HepG2 (cell line): ENCODE measurements around the gene PEX5. TPM values are rescaled to one million over a fixed set of nuclear protein-coding genes. Genes with fewer than 3 reads are reported as not detected.

Experiments
- FOSL1 ChIP-seq: sonication (generic); formaldehyde crosslinking; IDR thresholded peaks from 2 replicates; pipeline ENCODE4 v1.9.0; 2021; ENCODE audit warnings: missing genetic modification reagents, borderline replicate concordance
- polyA plus RNA-seq, 8 experiments: library from polyadenylated mRNA; depleted of rRNA in 3 of 8; stranded (reverse) in 7 of 8; unstranded in 1 of 8; fragments of >200 nt; fragmentation: Illumina TruSeq in 4 of 8; extraction: Trizol in 4 of 8; gene quantifications; 2 replicates each; pipeline versions ENCODE4 v1.2.1 to v1.2.3, GENCODE V29; 2011 to 2016; ENCODE audit warnings: low read depth in 4 of 8, missing spikeins in 1 of 8, mixed read lengths in 1 of 8; ENCODE audit not compliant: insufficient read depth in 1 of 8
- total RNA-seq, 5 experiments: library from RNA; depleted of rRNA; stranded (reverse); fragments of >200 nt; fragmentation: Illumina TruSeq; extraction: Trizol; gene quantifications; 2 replicates each; pipeline ENCODE4 v1.2.3, GENCODE V29; 2016; ENCODE audit warnings: low read depth in 1 of 5
- TF ChIP-seq, protein P1 (sequence below), 2 experiments: fragments of 450-650 bp in 1 of 2; sonication (generic) in 1 of 2; formaldehyde crosslinking in 1 of 2; IDR thresholded peaks; 2 replicates each; pipeline versions ENCODE4 v1.6.1 to v1.8.0; 2016 to 2022; ENCODE audit warnings: antibody characterized with exemption in 1 of 2, mild to moderate bottlenecking in 1 of 2, missing genetic modification reagents in 1 of 2
- TF ChIP-seq, protein P2 (sequence below): sonication (generic); formaldehyde crosslinking; IDR thresholded peaks from 2 replicates; pipeline ENCODE4 v1.4.0; 2020; ENCODE audit warnings: missing genetic modification reagents, mild to moderate bottlenecking, borderline replicate concordance
- TF ChIP-seq, protein P3 (sequence below): sonication (generic); formaldehyde crosslinking; IDR thresholded peaks from 2 replicates; pipeline ENCODE4 v1.5.1; 2020; ENCODE audit warnings: mild to moderate bottlenecking, missing genetic modification reagents, borderline replicate concordance

Gene PEX5
- total and polyA plus RNA-seq, 2 of the 13 experiments (the other 11 are each of a cell fraction or from before 2014, with no cell fraction given), result 16.4 to 29.0 TPM

DNA sequence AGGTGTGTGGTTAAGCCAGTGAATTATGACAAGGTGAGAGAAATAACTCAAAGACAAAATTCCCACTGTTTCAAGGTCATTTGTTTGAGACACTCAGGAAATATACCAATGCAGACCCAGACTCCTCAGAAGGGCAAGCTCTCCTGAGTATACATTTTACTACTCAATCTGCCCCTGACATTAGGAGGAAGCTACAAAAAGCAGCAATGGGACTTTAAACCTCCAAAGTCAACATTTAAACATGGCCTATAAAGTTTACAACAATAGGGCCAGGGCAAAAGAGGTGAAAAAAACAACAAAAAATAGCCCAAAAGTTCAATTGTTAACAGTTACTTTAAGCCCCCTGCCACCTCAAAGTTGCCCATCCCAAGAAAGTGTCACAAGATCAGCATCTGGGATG lies 19.5 kb upstream of the PEX5 start (continued):
- TF ChIP-seq, protein P1, sequence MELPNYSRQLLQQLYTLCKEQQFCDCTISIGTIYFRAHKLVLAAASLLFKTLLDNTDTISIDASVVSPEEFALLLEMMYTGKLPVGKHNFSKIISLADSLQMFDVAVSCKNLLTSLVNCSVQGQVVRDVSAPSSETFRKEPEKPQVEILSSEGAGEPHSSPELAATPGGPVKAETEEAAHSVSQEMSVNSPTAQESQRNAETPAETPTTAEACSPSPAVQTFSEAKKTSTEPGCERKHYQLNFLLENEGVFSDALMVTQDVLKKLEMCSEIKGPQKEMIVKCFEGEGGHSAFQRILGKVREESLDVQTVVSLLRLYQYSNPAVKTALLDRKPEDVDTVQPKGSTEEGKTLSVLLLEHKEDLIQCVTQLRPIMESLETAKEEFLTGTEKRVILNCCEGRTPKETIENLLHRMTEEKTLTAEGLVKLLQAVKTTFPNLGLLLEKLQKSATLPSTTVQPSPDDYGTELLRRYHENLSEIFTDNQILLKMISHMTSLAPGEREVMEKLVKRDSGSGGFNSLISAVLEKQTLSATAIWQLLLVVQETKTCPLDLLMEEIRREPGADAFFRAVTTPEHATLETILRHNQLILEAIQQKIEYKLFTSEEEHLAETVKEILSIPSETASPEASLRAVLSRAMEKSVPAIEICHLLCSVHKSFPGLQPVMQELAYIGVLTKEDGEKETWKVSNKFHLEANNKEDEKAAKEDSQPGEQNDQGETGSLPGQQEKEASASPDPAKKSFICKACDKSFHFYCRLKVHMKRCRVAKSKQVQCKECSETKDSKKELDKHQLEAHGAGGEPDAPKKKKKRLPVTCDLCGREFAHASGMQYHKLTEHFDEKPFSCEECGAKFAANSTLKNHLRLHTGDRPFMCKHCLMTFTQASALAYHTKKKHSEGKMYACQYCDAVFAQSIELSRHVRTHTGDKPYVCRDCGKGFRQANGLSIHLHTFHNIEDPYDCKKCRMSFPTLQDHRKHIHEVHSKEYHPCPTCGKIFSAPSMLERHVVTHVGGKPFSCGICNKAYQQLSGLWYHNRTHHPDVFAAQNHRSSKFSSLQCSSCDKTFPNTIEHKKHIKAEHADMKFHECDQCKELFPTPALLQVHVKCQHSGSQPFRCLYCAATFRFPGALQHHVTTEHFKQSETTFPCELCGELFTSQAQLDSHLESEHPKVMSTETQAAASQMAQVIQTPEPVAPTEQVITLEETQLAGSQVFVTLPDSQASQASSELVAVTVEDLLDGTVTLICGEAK (IDR thresholded peaks at IDR 0.05), result no peak
- TF ChIP-seq, protein P1 (CRISPR knock-in tag; IDR thresholded peaks at IDR 0.05), result no peak
- TF ChIP-seq, protein P2, sequence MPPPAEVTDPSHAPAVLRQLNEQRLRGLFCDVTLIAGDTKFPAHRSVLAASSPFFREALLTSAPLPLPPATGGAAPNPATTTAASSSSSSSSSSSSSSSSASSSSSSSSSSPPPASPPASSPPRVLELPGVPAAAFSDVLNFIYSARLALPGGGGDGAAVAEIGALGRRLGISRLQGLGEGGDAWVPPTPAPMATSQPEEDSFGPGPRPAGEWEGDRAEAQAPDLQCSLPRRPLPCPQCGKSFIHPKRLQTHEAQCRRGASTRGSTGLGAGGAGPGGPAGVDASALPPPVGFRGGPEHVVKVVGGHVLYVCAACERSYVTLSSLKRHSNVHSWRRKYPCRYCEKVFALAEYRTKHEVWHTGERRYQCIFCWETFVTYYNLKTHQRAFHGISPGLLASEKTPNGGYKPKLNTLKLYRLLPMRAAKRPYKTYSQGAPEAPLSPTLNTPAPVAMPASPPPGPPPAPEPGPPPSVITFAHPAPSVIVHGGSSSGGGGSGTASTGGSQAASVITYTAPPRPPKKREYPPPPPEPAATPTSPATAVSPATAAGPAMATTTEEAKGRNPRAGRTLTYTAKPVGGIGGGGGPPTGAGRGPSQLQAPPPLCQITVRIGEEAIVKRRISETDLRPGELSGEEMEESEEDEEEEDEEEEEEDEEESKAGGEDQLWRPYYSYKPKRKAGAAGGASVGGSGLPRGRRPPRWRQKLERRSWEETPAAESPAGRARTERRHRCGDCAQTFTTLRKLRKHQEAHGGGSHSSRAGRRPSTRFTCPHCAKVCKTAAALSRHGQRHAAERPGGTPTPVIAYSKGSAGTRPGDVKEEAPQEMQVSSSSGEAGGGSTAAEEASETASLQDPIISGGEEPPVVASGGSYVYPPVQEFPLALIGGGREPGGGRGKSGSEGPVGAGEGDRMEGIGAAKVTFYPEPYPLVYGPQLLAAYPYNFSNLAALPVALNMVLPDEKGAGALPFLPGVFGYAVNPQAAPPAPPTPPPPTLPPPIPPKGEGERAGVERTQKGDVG (CRISPR knock-in tag), result no peak
- TF ChIP-seq, protein P3, sequence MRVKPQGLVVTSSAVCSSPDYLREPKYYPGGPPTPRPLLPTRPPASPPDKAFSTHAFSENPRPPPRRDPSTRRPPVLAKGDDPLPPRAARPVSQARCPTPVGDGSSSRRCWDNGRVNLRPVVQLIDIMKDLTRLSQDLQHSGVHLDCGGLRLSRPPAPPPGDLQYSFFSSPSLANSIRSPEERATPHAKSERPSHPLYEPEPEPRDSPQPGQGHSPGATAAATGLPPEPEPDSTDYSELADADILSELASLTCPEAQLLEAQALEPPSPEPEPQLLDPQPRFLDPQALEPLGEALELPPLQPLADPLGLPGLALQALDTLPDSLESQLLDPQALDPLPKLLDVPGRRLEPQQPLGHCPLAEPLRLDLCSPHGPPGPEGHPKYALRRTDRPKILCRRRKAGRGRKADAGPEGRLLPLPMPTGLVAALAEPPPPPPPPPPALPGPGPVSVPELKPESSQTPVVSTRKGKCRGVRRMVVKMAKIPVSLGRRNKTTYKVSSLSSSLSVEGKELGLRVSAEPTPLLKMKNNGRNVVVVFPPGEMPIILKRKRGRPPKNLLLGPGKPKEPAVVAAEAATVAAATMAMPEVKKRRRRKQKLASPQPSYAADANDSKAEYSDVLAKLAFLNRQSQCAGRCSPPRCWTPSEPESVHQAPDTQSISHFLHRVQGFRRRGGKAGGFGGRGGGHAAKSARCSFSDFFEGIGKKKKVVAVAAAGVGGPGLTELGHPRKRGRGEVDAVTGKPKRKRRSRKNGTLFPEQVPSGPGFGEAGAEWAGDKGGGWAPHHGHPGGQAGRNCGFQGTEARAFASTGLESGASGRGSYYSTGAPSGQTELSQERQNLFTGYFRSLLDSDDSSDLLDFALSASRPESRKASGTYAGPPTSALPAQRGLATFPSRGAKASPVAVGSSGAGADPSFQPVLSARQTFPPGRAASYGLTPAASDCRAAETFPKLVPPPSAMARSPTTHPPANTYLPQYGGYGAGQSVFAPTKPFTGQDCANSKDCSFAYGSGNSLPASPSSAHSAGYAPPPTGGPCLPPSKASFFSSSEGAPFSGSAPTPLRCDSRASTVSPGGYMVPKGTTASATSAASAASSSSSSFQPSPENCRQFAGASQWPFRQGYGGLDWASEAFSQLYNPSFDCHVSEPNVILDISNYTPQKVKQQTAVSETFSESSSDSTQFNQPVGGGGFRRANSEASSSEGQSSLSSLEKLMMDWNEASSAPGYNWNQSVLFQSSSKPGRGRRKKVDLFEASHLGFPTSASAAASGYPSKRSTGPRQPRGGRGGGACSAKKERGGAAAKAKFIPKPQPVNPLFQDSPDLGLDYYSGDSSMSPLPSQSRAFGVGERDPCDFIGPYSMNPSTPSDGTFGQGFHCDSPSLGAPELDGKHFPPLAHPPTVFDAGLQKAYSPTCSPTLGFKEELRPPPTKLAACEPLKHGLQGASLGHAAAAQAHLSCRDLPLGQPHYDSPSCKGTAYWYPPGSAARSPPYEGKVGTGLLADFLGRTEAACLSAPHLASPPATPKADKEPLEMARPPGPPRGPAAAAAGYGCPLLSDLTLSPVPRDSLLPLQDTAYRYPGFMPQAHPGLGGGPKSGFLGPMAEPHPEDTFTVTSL (CRISPR knock-in tag), result no peak
- no peak for TF ChIP-seq FOSL1 (CRISPR knock-in tag)
